Right lobe of liver (tissue), 4 donors: Measurements from ENCODE around the gene TRIM38.

ENCODE experiments used
- CTCF ChIP-seq, 4 donors: fragments of 200-600 bp in 3 of 4; fragments of 450-650 bp in 1 of 4; IDR thresholded peaks; one replicate each; pipeline versions ENCODE4 v1.5.1 to v1.8.0; 2016 to 2022; ENCODE audit warnings: antibody characterized with exemption in 4 of 4, mild to moderate bottlenecking in 2 of 4
- POLR2A ChIP-seq: fragments of 450-650 bp; IDR thresholded peaks from one replicate; pipeline ENCODE4 v1.6.1; 2017; ENCODE audit warnings: antibody characterized with exemption, mild to moderate bottlenecking
- donor health status: DM: no; HTN: no; CAD: no.
- donor health status: DM: no; HTN: no; CAD: no.
- donor health status: DM: no; HTN: yes; CAD: no.

GRCh38 chr6:26021001-26021349, 58.4 kb downstream of the TRIM38 start:
- TF ChIP-seq POLR2A: no peak
- TF ChIP-seq CTCF (IDR thresholded peaks at IDR 0.05): no peak
